GM12873 (cell line): ENCODE data around the gene FAM174B.

Source experiments
- TF ChIP-seq, protein P1 (sequence below): IDR thresholded peaks from 2 replicates; pipeline ENCODE4 v1.5.1; 2012; ENCODE audit warnings: low read depth, mild to moderate bottlenecking, moderate library complexity, low read length, control low read depth; ENCODE audit not compliant: insufficient read depth; ENCODE audit errors: missing control alignments

FAM174B gene

DNA sequence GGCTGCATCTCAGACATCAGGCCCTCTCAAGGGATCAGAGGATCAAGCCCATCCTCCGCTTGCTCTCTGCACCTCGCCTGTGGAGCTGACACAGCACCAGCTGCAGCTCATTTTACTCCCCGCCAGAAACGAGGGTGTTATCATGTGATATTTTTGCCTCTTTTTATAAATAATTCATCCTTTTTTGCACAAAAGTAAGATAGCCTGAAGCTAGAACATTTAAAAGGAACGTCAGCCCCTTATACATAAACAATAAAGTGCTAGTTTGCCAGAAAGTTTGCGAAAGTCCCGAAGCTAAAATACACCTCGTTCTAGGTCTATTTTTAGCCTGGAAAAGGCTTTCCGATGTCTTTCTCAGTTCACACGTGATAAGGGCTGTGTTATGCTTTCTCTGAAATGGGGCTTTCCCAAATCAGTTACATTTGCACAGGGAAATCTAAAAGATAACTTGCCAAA, 9.6 kb upstream of the FAM174B start:
- TF ChIP-seq, protein P1, sequence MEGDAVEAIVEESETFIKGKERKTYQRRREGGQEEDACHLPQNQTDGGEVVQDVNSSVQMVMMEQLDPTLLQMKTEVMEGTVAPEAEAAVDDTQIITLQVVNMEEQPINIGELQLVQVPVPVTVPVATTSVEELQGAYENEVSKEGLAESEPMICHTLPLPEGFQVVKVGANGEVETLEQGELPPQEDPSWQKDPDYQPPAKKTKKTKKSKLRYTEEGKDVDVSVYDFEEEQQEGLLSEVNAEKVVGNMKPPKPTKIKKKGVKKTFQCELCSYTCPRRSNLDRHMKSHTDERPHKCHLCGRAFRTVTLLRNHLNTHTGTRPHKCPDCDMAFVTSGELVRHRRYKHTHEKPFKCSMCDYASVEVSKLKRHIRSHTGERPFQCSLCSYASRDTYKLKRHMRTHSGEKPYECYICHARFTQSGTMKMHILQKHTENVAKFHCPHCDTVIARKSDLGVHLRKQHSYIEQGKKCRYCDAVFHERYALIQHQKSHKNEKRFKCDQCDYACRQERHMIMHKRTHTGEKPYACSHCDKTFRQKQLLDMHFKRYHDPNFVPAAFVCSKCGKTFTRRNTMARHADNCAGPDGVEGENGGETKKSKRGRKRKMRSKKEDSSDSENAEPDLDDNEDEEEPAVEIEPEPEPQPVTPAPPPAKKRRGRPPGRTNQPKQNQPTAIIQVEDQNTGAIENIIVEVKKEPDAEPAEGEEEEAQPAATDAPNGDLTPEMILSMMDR = no peak

DNA sequence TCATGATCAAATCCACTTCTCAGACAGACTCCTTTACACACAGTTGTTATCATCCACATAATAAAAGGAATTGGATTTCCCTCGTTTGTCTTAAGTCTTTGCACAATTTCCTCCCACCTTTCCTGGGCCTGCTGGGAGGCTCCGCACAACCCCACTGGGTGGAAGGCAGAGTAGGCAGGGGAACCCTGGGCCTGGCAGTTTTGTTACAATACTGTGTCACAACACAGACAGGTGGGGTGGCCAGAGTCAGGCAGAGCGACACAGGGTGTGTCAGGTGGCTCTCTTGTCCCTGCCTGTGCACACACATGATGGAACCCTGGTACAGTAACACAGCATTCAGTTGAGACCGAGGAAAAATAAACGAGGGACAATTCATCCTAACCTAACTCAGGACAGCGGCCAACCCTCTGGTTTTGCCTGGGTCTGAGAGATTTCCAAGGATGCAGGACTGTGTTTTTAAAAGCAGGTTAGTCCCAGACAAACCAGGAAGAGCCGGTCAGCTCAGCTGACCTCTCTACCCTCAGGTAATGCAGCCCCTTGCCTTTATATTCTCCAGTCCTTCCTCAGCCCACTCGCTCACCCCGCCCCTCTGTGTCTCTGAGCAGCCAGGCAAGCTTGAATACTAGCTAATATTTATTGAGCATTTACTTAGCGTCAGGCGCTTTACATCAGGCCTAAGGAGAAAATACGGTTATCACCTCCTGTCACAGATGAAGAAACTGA, 8.8 kb upstream of the FAM174B start:
- TF ChIP-seq, protein P1 = no peak

DNA sequence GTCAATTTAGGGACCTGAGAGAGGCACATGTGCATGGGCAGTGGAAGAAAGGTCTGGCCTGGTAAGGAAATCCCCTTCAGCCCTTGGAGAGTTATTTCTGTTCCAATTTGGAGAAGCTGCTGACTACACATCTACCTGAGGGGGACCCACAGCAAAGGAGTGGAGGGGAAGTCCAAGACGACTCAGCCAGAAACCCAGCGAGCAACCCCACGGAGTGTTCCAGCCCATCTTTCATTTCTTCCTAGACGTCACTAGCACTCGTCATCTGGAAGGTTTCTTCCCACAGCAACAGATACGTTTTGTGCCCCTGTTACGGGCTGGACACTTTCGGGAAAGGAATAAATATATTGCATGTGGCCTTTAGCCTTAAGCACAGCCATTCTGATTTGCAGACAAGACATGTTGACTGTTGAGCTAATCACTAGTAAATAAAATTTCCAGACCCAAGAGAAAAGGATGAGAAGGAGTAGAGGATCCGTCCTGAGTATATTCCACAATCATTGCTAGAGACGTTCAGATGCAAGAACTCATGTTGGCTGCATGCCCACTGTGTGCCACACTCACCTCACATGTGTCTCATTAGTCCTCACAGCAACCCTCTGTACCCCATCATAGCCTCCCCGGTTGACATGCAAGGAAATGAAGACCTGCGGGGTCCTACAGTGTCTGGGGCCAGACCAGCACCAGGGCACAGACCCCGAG, 7.8 kb upstream of the FAM174B start:
- TF ChIP-seq, protein P1 = no peak

DNA sequence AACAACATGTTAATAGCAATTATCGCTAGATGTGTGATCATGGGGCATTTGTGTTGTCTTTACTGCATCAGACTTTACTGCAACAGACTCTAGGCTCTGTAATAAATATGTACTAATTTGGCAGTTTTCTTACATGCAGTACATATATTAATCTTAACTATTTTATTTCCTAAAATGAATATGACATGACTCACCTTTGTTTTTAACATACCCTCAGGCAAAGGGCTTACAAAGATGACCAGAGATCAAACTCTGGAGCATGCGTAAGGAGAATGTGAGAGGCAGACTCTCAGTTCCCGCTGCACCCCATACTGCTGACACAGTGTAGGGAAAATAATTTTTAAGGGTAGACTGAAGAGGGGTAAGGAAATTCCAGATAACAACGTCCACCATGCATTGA, 7.2 kb upstream of the FAM174B start:
- TF ChIP-seq, protein P1 = no peak

DNA sequence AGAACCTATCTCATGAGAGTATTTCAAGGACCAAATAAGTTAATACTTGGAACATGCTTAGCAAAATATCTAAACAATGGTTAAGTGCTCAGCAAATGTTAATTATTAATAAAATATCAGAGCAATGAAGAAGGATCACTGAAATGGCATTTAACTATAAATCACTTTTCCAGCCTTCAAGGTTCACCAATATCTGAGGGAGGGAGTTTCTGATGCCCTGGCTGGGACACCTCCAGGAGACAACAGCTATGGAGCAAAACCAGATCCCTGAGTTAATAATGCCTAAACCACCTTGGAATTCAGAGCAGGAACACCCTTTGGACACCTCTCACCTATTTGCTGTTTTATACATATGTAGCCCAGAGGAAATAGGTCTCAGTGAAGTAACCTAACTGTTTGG, 6.4 kb upstream of the FAM174B start:
- TF ChIP-seq, protein P1 = no peak

DNA sequence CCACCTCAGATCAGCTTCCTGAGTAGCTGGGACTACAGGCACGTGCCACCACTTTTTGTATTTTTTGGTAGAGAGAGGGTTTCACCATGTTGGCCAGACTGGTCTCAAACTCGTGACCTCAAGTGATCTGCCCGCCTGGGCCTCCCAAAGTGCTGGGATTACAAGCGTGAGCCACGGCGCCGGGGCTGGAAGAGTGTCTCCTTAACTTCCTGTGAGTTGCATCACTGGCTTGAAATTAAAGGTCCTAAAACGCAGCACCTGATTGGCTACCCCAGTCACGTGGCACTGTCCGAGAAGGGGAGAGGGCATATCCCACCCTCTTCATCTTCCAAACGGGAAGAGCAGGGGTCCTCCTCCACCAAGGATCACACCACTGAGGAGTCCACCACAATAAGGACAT, 5.5 kb upstream of the FAM174B start:
- TF ChIP-seq, protein P1 = no peak

DNA sequence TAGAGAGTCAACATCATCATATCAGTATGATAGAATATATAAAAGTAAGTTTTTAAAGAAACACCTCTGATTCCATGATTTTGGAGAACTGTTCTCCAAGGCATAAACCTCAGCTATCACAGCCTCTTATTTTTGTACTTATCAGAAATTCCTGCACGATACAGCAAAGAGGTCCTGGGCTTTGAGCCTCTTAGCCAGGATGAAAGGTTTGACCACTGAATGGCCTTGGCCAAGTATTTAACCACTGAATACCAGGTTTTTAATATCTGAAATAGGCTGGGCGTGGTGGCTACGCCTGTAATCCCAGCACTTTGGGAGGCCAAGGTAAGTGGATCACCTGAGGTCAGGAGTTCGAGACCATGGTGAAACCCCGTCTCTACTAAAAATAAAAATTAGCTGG, 1.9 kb upstream of the FAM174B start:
- TF ChIP-seq, protein P1 = no peak
